GM12878 (cell line): ENCODE results near the gene UMPS. TPM values are rescaled to one million over a fixed set of nuclear protein-coding genes. Genes with fewer than 3 reads are reported as not detected.

Source experiments
- ATAC-seq: fragments of 200-7000 bp; cut with Tn5 transposase; 3 replicates; pipeline ENCODE4 v1.9.1; 2020; ENCODE audit warnings: mild to moderate bottlenecking, moderate library complexity
- BruUV-seq: library from RNA; stranded (reverse); fragments of 400-500 nt; replicated peaks from 2 replicates; lab custom pipeline; 2021; lab: Mats Ljungman, UMichigan
- CTCF ChIA-PET: fragments of 300-600 bp; sonication (Branson Sonifier 250); formaldehyde crosslinking; extraction: SDS; loops from one replicate; lab custom pipeline; 2021; ENCODE audit warnings: inconsistent platforms; lab: Yijun Ruan, JAX
- POLR2A ChIA-PET: fragments of 350-600 bp; formaldehyde crosslinking; extraction: SDS; loops from one replicate; lab custom pipeline; 2021; ENCODE audit warnings: inconsistent platforms; lab: Charles Lee
- RAD21 ChIA-PET: fragments of 300-600 bp; sonication (Branson Sonifier 250); formaldehyde crosslinking; loops from one replicate; lab custom pipeline; 2023; ENCODE audit warnings: antibody characterized with exemption; ENCODE audit not compliant: unreplicated experiment; lab: Charles Lee
- SMC1A ChIA-PET: fragments of 300-600 bp; sonication (Branson Sonifier 250); formaldehyde crosslinking; loops from one replicate; lab custom pipeline; 2023; ENCODE audit not compliant: unreplicated experiment, uncharacterized antibody; lab: Charles Lee
- DNase-seq: peaks from one replicate; pipeline ENCODE4 v3.0.0-alpha.2; 2011; ENCODE audit warnings: low read depth, low spot score
- FAIRE-seq: peaks from 3 replicates; lab custom pipeline; 2011; peaks lifted over from hg19 to GRCh38; lab: Jason Lieb, UNC
- H2AFZ ChIP-seq: 2 replicates; pipeline ENCODE4 v1.6.0; 2011; ENCODE audit warnings: low read depth, low read length, control low read depth; ENCODE audit not compliant: control insufficient read depth
- H3K27ac ChIP-seq: 2 replicates; pipeline ENCODE4 v1.5.1; 2011; ENCODE audit warnings: control low read depth; ENCODE audit not compliant: control insufficient read depth, insufficient read depth
- H3K27me3 ChIP-seq, 2 experiments: replicated peaks in 1 of 2; 2 replicates each; pipeline versions ENCODE4 v1.6.0 to v1.6.1; 2011; ENCODE audit warnings: low read length in 1 of 2; ENCODE audit not compliant: control insufficient read depth in 2 of 2, insufficient read depth in 2 of 2
- H3K36me3 ChIP-seq, 2 experiments: 2 replicates each; pipeline ENCODE4 v1.5.1; 2011; ENCODE audit warnings: low read length in 1 of 2; ENCODE audit not compliant: control insufficient read depth in 2 of 2, insufficient read depth in 2 of 2
- H3K4me1 ChIP-seq: 2 replicates; pipeline ENCODE4 v1.6.1; 2011; ENCODE audit warnings: mild to moderate bottlenecking, low read length, moderate library complexity, mixed read lengths; ENCODE audit not compliant: control insufficient read depth, insufficient read depth
- H3K4me2 ChIP-seq: 2 replicates; pipeline ENCODE4 v1.6.0; 2011; ENCODE audit warnings: control low read depth; ENCODE audit not compliant: control insufficient read depth, insufficient read depth
- H3K4me3 ChIP-seq: fragments of 200-600 bp; sonication (generic); 2 replicates; pipeline ENCODE4 v1.5.1; 2016
- H3K79me2 ChIP-seq: 2 replicates; pipeline ENCODE4 v1.6.0; 2011; ENCODE audit warnings: low read length; ENCODE audit not compliant: control insufficient read depth, insufficient read depth
- H3K9ac ChIP-seq: 2 replicates; pipeline ENCODE4 v1.8.0; 2011; ENCODE audit warnings: low read length, control low read depth, mixed read lengths; ENCODE audit not compliant: control insufficient read depth, insufficient read depth
- H3K9me3 ChIP-seq: replicated peaks from 3 replicates; pipeline ENCODE4 v1.5.1; 2011; ENCODE audit warnings: mild to moderate bottlenecking, low read length; ENCODE audit not compliant: control insufficient read depth, insufficient read depth
- H4K20me1 ChIP-seq: 2 replicates; pipeline ENCODE4 v1.6.0; 2011; ENCODE audit not compliant: control insufficient read depth, insufficient read depth
- EGR1 ChIP-seq, 2 experiments: IDR thresholded peaks; 1 replicate in 1 of 2; 2 replicates in 1 of 2; pipeline ENCODE4 v1.6.1; 2011 to 2012; ENCODE audit warnings: low read depth in 2 of 2, low read length in 2 of 2, borderline replicate concordance in 1 of 2, mild to moderate bottlenecking in 1 of 2, moderate library complexity in 1 of 2
- ETV6 ChIP-seq, 2 experiments: fragments of 450-650 bp in 1 of 2; IDR thresholded peaks in 1 of 2; conservative IDR thresholded peaks in 1 of 2; 2 replicates each; pipeline ENCODE4 v1.6.1; 2014; ENCODE audit warnings: antibody characterized with exemption in 1 of 2, borderline replicate concordance in 1 of 2, low read depth in 1 of 2, mild to moderate bottlenecking in 1 of 2, moderate library complexity in 1 of 2
- KAT2A ChIP-seq: conservative IDR thresholded peaks from 2 replicates; pipeline ENCODE4 v1.6.1; 2011; ENCODE audit warnings: low read depth, low read length; ENCODE audit not compliant: control insufficient read depth
- MEF2A ChIP-seq: IDR thresholded peaks from 2 replicates; pipeline ENCODE4 v1.6.1; 2011; ENCODE audit warnings: low read depth, mild to moderate bottlenecking, low read length, moderate library complexity; ENCODE audit not compliant: insufficient read depth
- MYB ChIP-seq: fragments of 150-350 bp; IDR thresholded peaks from 2 replicates; pipeline ENCODE4 v1.6.1; 2014; ENCODE audit warnings: mild to moderate bottlenecking, low read depth, low read length, borderline replicate concordance
- NFIC ChIP-seq: IDR thresholded peaks from 2 replicates; pipeline ENCODE4 v1.6.1; 2012; ENCODE audit warnings: low read depth, mild to moderate bottlenecking, inconsistent platforms, low read length, moderate library complexity
- POLR2A ChIP-seq: IDR thresholded peaks from 2 replicates; pipeline ENCODE4 v1.6.1; 2011; ENCODE audit warnings: low read depth, mild to moderate bottlenecking, low read length
- SMAD1 ChIP-seq: fragments of 450-650 bp; IDR thresholded peaks from 2 replicates; pipeline ENCODE4 v1.6.1; 2018; ENCODE audit warnings: mild to moderate bottlenecking, low read depth; ENCODE audit not compliant: partially characterized antibody
- SMAD5 ChIP-seq: IDR thresholded peaks from 2 replicates; pipeline ENCODE4 v1.6.1; 2016; ENCODE audit warnings: antibody characterized with exemption, low read depth
- ZNF274 ChIP-seq: IDR thresholded peaks from one replicate; pipeline ENCODE4 v1.8.0; 2011; ENCODE audit not compliant: insufficient read length, insufficient read depth
- WGBS: methylation state at CpG from one replicate; pipeline ENCODE4 v1.1.6; 2016; ENCODE audit warnings: low lambda C conversion rate; ENCODE audit not compliant: insufficient replicate concordance, insufficient coverage; ENCODE audit errors: missing lambda C conversion rate; 5-methylcytosine and 5-hydroxymethylcytosine counted together
- in situ Hi-C: fragments of 300-500 bp; cut with MboI; formaldehyde crosslinking; loops from 9 replicates; pipeline ENCODE4 v1.14.3; 2018; ENCODE audit warnings: mixed read lengths
- intact Hi-C: fragments of 100-400 bp; cut with micrococcal nuclease; formaldehyde crosslinking; loops from one replicate; pipeline ENCODE4 v1.14.2; 2022; ENCODE audit not compliant: unreplicated experiment
- polyA plus RNA-seq, 11 experiments: library from polyadenylated mRNA; depleted of rRNA in 4 of 11; unstranded in 6 of 11; stranded (reverse) in 5 of 11; fragments of >200 nt; fragmentation: Nextera tagmentation in 4 of 11; fragmentation: Illumina TruSeq in 1 of 11; extraction: Ambion mirVana in 4 of 11; extraction: Trizol in 1 of 11; gene quantifications; 1 replicate in 1 of 11; 2 replicates in 10 of 11; pipeline versions ENCODE4 v1.2.1 to v1.2.3, GENCODE V29; 2011 to 2016; ENCODE audit warnings: inconsistent platforms in 2 of 11, missing spikeins in 2 of 11, low read depth in 1 of 11
- total RNA-seq, 4 experiments: library from RNA; depleted of rRNA in 3 of 4; stranded (reverse); fragments of >200 nt in 3 of 4; fragmentation: Illumina TruSeq in 1 of 4; extraction: Trizol in 1 of 4; gene quantifications; 2 replicates each; pipeline versions ENCODE4 v1.2.1 to v1.2.3, GENCODE V29; 2013 to 2021
- TF ChIP-seq, protein P1 (sequence below): IDR thresholded peaks from 2 replicates; pipeline ENCODE4 v1.6.1; 2012; ENCODE audit warnings: mild to moderate bottlenecking, low read depth, low read length
- TF ChIP-seq, protein P2 (sequence below): IDR thresholded peaks from 2 replicates; pipeline ENCODE4 v1.6.1; 2011; ENCODE audit warnings: low read depth, low read length, improper control_type of control experiment, borderline replicate concordance
- TF ChIP-seq, protein P3 (sequence below): fragments of 450-650 bp; IDR thresholded peaks from 2 replicates; pipeline ENCODE4 v1.6.1; 2016; ENCODE audit warnings: mild to moderate bottlenecking
- TF ChIP-seq, protein P4 (sequence below): fragments of 450-650 bp; IDR thresholded peaks from 2 replicates; pipeline ENCODE4 v1.6.1; 2018; ENCODE audit warnings: mild to moderate bottlenecking, low read depth, moderate library complexity; ENCODE audit not compliant: partially characterized antibody

UMPS gene
- total and polyA plus RNA-seq, 10 of the 15 experiments (the other 5 are each of a cell fraction or from before 2014, with no cell fraction given), result 30.6 to 82.8 (median 49.5) TPM

DNA sequence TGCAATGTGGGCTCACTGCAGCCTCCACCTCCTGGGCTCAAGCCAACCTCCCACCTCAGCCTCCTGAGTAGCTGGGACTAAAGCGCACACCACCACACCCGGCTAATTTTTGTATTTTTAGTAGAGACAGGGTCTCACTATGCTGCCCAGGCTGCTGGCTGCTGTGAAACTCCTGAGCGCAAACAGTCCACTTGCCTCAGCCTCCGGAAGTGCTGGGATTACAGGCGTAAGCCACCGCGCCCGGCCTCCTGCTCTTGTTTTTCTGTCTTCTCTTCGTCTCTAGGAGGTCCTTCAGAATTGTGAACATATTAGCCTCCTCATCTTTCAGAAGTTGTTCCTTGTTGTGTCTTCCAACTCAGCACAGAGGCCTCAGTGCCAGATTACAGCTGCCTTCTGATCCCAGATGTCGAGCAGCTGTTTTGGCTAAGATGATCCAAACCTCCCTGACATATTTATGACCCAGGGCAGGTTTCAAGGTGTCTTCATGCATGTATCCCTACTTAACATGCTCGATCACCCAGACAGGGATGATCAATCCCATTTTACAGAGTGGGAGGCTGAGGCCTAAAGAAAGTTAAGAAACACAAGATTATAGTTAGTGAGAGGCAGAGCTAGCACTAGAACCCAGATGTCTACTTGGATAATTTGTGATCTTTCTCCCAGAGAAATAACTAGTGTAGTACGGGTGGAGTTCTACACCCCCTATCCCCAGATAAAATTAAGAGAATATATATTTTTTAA is 32.1 kb upstream of the UMPS start:
- POLR2A ChIA-PET, result no interaction called here
- SMC1A ChIA-PET, result interaction anchor here (0.9 kb wide), 1 partner anchor 135 kb away, joined by 3 read pairs; no protein-coding TSS in a partner anchor
- no peak overlapping the region for H3K9ac ChIP-seq
- TF ChIP-seq SMAD1 (no peak), MYB (no peak), ZNF274 (no peak), ETV6 (conservative IDR thresholded peaks at IDR 0.05 in 1 of 2, IDR thresholded peaks at IDR 0.05 in 1 of 2; ENCODE audit: borderline replicate concordance in 1 of 2, low read depth in 1 of 2) (no peak), NFIC (no peak), POLR2A (no peak), KAT2A (no peak), SMAD5 (no peak), EGR1 (IDR thresholded peaks at IDR 0.05; ENCODE audit: borderline replicate concordance in 1 of 2, low read depth in 2 of 2, low read length in 2 of 2) (no peak), MEF2A (no peak)
- TF ChIP-seq, protein P1, sequence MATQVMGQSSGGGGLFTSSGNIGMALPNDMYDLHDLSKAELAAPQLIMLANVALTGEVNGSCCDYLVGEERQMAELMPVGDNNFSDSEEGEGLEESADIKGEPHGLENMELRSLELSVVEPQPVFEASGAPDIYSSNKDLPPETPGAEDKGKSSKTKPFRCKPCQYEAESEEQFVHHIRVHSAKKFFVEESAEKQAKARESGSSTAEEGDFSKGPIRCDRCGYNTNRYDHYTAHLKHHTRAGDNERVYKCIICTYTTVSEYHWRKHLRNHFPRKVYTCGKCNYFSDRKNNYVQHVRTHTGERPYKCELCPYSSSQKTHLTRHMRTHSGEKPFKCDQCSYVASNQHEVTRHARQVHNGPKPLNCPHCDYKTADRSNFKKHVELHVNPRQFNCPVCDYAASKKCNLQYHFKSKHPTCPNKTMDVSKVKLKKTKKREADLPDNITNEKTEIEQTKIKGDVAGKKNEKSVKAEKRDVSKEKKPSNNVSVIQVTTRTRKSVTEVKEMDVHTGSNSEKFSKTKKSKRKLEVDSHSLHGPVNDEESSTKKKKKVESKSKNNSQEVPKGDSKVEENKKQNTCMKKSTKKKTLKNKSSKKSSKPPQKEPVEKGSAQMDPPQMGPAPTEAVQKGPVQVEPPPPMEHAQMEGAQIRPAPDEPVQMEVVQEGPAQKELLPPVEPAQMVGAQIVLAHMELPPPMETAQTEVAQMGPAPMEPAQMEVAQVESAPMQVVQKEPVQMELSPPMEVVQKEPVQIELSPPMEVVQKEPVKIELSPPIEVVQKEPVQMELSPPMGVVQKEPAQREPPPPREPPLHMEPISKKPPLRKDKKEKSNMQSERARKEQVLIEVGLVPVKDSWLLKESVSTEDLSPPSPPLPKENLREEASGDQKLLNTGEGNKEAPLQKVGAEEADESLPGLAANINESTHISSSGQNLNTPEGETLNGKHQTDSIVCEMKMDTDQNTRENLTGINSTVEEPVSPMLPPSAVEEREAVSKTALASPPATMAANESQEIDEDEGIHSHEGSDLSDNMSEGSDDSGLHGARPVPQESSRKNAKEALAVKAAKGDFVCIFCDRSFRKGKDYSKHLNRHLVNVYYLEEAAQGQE, result no peak
- TF ChIP-seq, protein P2, sequence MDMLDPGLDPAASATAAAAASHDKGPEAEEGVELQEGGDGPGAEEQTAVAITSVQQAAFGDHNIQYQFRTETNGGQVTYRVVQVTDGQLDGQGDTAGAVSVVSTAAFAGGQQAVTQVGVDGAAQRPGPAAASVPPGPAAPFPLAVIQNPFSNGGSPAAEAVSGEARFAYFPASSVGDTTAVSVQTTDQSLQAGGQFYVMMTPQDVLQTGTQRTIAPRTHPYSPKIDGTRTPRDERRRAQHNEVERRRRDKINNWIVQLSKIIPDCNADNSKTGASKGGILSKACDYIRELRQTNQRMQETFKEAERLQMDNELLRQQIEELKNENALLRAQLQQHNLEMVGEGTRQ, result no peak
- TF ChIP-seq, protein P3, sequence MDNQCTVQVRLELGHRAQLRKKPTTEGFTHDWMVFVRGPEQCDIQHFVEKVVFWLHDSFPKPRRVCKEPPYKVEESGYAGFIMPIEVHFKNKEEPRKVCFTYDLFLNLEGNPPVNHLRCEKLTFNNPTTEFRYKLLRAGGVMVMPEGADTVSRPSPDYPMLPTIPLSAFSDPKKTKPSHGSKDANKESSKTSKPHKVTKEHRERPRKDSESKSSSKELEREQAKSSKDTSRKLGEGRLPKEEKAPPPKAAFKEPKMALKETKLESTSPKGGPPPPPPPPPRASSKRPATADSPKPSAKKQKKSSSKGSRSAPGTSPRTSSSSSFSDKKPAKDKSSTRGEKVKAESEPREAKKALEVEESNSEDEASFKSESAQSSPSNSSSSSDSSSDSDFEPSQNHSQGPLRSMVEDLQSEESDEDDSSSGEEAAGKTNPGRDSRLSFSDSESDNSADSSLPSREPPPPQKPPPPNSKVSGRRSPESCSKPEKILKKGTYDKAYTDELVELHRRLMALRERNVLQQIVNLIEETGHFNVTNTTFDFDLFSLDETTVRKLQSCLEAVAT, result no peak
- TF ChIP-seq, protein P4, sequence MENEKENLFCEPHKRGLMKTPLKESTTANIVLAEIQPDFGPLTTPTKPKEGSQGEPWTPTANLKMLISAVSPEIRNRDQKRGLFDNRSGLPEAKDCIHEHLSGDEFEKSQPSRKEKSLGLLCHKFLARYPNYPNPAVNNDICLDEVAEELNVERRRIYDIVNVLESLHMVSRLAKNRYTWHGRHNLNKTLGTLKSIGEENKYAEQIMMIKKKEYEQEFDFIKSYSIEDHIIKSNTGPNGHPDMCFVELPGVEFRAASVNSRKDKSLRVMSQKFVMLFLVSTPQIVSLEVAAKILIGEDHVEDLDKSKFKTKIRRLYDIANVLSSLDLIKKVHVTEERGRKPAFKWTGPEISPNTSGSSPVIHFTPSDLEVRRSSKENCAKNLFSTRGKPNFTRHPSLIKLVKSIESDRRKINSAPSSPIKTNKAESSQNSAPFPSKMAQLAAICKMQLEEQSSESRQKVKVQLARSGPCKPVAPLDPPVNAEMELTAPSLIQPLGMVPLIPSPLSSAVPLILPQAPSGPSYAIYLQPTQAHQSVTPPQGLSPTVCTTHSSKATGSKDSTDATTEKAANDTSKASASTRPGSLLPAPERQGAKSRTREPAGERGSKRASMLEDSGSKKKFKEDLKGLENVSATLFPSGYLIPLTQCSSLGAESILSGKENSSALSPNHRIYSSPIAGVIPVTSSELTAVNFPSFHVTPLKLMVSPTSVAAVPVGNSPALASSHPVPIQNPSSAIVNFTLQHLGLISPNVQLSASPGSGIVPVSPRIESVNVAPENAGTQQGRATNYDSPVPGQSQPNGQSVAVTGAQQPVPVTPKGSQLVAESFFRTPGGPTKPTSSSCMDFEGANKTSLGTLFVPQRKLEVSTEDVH, result no peak

More for the DNA sequence above, 32.1 kb upstream of the UMPS start:
- no peaks in the 10 kb centered on the region for H3K36me3 ChIP-seq
- no TSS peak for BruUV-seq
- WGBS, result 61% methylated on average over 12 of the region's 12 CpGs
- H3K4me1 ChIP-seq, result no peaks in the 10 kb centered on the region
- H3K79me2 ChIP-seq, result no peaks in the 10 kb centered on the region
- ChIA-PET RAD21 (interaction anchor here (0.7 kb wide), 1 partner anchor 10 kb away, joined by 3 read pairs; no protein-coding TSS in a partner anchor), CTCF (interaction anchor here (0.7 to 4.4 kb wide), 6 partner anchors 10 to 204 kb away, joined by 3 to 21 read pairs (median 3); no protein-coding TSS in a partner anchor)
- FAIRE-seq (no peak), DNase-seq (no peak), ATAC-seq (no peak)
- peaks cover 0 to 2% of the 10 kb centered on the region in 2 experiments; a peak in 1 of 4 replicates for H3K27me3 ChIP-seq
- H3K4me3 ChIP-seq, result no peak overlapping the region
- no peaks in the 10 kb centered on the region for H4K20me1 ChIP-seq
- H3K9me3 ChIP-seq, result no peaks in the 10 kb centered on the region
- H2AFZ ChIP-seq, result no peak overlapping the region
- H3K4me2 ChIP-seq, result no peak overlapping the region
- H3K27ac ChIP-seq, result no peak overlapping the region
- intact Hi-C loops (no loop called here), in situ Hi-C loops (no loop called here)
